Measurements from ENCODE around the gene ABCC2.

GRCh38 chr10:99785646-99786045 is 3.2 kb downstream of the ABCC2 start:
- no peak for TF ChIP-seq CTCF (conservative IDR thresholded peaks at IDR 0.05; ENCODE audit: low read length)
- TF ChIP-seq EZH2phosphoT487 (IDR thresholded peaks at IDR 0.05; ENCODE audit: borderline replicate concordance, low read depth, low read length): no peak

Measured in OCI-LY7 (cell line).